ENCODE measurements around the gene FAM53C.
A peak's percentile ranks its signal among the peaks of the same experiment; 100 is the strongest.
"Not testable (repeated sequence)": the region's sequence is repeated elsewhere in the genome, so short reads cannot be mapped to it uniquely, and the experiment has no call there.

Gene FAM53C

GRCh38 chr5:138351517-138351916, 13.5 kb downstream of the FAM53C start:
- DNase-seq: no peak

DNA sequence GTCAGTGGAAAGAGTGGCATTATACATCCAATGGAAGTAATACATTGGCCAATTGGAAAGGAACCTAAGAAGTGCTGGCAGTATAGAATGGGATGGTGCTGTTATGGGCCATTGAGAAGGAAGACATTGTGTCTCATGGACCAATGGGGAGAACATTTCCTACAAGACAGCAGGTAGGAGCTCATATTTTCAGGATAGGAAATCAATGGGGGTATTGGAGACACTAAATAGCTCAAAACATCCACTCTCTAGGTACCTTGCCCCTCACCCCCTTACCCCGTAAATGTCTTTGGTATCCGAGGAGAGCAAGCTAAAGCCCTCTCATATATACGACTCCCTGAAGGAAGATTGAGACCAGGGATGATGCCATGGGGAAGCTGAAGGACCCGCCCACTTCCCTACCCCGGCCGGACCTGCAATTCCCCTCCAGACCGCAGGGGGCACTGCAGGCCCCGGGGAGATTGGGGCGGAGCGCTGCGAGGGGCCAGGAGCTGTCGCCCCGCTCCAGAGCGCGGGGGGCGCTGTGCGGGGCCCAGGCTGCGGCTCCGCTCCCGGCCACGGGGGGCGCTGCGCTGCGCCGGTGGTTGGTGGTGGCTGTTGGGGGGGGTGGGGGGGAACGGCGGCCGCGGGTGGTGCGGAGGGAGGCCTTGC, 14.1 kb downstream of the FAM53C start, which contains the start of gene KDM3B:
Gene KDM3B, plus strand, starts transcription at position 615 of the 651 bp plus-strand sequence. CDS start 111 bp downstream, outside the sequence.
- peak; percentile 94 for DNase-seq

- peak; percentile 71 for DNase-seq
These were observed 14.9 kb downstream of the FAM53C start for GRCh38 chr5:138352722-138353559.

GRCh38 chr5:138353560-138354080, 15.6 kb downstream of the FAM53C start:
- DNase-seq: no peak

- no peak for DNase-seq
These were observed 16.3 kb downstream of the FAM53C start for GRCh38 chr5:138354387-138354786.

- DNase-seq: peak; percentile 72
These were observed 16.9 kb downstream of the FAM53C start for GRCh38 chr5:138354926-138355378.

DNA sequence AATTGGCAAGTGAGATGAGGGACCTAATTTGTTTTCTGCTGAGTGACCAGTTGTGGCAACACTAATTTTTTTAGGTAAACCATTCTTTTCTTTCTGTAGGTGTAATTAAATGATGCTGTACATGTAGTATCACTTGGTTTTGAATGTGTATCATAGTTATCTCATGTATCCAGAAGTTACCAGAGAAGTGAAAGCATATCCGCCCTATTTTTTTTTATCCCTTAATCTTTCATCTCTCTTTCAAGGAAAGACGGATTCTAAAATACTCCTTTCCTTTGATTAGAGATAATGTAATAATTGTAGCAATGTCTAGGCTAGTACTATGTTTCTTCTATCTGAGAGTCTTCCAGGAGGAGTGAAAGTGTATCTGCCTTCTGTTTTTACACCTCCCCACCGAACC, 21.6 kb downstream of the FAM53C start:
- no peak for DNase-seq

DNA sequence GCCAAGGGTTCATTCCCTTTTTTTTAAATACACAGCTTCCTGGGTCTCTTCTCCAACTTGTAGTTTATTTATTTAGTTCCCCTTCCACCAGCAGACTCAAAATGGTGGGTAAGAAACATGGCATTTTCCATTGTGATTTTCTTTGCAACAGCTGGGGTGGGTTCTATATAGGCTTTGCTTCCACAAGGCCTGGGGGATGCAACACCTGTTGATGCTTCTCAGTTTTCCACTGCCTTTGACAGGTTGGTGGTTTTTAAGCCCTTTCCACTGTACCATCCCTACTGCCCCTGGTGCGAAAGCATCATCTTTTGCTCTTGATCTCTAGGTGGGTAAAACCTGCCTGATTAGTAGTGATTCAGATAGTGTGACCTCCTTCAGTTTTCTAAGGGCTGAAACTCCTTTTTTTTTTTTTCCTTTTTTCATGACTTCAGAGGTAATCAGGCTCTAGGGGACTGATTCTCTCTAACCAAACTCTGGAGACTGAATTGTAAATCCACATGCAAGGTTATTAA, 22.9 kb downstream of the FAM53C start:
- no peak for DNase-seq

DNA sequence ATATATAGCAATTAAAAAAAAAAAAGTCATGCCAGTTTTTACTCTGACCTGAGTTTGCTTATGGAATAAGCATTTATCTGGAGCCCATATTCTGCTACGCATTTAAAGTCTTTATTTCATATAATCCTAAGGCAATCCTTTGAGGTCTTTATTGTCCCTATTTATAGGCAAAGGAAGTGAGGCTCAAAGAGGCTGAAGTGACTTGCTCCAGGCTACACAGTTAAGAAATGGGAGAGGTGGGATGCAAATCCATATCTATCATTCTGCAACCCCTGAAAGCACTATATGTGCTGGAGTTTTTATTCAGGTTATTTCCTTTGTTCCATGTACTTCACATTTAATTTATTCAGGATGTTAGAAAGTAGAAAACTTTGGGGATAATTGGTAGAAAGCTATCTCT, 26.5 kb downstream of the FAM53C start:
- no peak for DNase-seq

DNA sequence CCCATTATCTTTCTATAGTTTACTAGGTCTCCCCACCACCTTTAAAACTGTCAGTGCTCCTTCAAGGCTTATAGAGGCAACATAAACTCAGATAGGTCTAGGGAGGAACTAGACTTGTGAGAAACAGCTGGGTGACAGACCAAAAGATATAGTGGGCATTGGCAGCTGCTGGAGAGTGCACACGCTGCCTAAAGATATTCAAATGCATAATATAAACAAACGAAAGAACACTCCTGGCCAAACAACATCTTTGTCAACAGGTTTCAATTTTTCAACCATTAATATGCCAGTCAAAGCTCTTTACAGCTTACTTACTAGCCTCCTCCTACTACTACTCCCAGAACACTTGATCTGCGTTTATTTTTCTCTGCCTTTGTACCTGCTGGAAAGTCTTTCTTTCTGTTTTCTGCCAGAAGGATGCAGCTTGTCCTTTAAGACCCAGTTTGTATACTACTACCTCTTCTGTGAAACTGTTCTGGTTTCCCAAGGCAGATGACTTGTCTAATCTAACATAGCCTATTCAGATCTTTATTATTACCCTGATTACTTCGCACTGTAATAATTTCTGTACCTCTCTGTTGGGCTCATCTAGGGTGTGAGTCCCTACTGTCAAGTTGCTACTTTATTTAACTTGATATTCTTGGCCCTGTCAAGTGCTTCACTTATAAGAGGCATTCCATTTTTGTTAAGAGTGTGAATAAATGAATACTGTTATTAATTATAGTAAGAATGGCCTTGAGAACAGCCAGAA, 28.7 kb downstream of the FAM53C start:
- DNase-seq: no peak

DNA sequence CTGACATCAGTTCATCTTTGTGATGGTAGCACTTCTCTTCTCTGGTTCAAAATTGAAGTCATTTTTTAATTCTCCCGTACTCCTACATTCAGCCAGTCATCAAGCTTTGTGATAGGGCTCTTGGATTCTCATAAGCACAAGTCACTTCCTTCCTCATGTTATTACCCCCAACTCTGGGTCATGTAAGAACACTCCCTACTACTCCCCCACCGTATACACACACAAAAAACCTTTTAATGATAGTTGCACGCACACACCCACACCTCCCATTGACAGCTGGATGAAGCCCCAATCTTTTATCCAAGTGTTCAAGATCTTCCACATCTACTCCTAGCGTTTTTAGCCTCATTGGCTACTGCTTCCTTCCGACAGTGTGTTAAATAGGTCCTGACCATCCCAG, 31.2 kb downstream of the FAM53C start:
- no peak for DNase-seq

- no peak for DNase-seq
These were observed 31.6 kb downstream of the FAM53C start for GRCh38 chr5:138369706-138370105.

- no peak for DNase-seq
These were observed 32.5 kb downstream of the FAM53C start for GRCh38 chr5:138370537-138370936.

DNA sequence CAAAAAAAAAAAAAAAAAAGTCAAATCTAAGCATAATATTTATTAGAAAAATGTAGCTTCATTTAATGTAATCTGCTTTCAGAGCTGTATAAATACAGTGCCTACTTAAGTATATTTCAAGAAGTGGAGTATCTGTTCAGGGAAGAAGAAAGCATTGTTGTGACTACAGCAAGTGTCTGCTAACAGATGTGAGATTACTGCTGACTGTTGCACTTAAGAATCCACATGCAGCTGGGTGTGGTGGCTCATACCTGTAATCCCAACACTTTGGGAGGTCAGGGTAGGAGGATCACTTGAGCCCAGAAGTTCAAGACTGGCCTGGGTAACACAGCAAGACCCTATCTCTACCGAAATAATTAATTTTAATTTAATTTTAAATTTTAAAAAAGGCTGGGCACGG, 33.4 kb downstream of the FAM53C start:
- no peak for DNase-seq

- no peak for DNase-seq
These were observed 34.2 kb downstream of the FAM53C start for GRCh38 chr5:138372225-138372624.

GRCh38 chr5:138372653-138373052, 34.6 kb downstream of the FAM53C start:
- no peak for DNase-seq

DNA sequence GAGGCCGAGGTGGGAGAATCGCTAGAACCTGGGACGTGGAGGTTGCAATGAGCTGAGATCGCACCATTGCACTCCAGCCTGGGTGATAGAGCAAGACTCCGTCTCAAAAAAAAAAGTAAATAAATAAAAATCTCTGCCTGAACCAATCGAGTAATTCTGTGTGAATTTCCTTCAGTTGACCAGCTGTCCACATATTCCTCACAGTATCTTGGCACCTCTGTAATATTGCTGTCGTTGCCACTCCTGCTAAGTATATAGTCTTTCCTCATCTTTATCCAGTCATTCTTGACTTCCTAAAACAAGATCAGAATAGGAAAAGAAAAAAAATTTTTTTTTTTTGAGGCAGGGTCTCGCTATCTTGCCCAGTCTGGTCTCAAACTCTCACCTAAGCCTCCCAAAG, 44.3 kb downstream of the FAM53C start:
- DNase-seq: no peak

DNA sequence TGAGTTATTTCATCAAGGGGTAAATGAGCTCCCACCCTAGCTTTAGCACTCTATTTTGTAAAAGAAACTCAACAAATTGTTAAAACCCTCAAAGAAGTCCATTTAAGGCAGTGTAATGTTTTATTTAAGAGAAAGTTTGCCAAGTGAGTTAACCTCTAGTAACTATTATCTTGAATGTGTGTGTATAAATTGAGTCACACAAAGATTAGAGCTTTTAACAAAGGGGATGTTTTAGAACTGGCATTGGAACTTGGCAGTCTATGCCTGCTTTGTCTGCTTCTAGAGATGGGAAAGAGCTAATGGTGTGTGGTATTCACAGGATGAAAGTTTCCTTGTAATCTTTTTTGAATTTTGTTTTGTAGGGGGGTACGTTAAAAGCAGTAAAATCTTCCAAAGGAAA, 47.6 kb downstream of the FAM53C start:
- DNase-seq: no peak

- no peak for DNase-seq
These were observed 48.2 kb downstream of the FAM53C start for GRCh38 chr5:138386290-138386689.

- DNase-seq: no peak
These were observed 51.3 kb downstream of the FAM53C start for GRCh38 chr5:138389332-138389731.

DNA sequence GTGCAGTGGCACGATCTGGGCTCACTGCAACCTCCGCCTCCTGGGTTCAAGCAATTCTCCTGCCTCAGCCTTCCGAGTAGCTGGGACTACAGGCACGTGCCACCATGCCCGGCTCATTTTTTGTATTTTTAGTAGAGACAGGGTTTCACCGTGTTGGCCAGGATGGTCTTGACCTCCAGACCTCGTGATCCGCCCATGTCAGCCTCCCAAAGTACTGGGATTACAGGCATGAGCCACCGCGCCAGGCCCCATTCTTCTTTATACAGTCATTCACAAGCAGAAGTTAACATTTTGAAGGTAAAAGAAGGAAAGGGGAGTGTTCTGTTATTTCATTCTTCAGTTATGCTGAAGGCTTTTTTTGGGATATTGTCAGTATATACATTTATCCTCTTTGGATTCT, 51.8 kb downstream of the FAM53C start:
- not testable (repeated sequence) for DNase-seq

DNA sequence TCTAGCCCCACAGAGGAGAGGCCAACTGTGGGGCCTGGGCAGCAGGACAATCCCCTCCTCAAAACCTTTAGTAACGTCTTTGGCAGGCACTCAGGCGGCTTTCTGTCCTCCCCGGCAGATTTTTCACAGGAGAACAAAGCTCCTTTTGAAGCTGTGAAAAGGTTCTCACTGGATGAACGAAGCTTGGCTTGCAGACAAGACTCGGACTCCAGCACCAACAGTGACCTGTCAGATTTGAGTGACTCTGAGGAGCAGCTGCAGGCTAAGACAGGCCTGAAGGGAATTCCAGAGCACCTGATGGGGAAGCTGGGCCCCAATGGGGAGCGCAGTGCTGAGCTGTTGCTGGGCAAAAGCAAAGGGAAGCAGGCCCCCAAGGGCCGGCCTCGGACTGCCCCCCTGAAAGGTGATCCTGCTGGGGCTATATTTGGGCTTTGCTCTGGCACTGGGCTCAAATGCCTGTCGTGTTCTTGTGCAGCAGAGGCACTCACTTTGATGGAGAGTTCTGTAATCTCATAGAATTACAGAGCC, 53.9 kb downstream of the FAM53C start:
- no peak for DNase-seq
